Stomach (tissue), 4 donors: Measurements from ENCODE around the gene KLK11.

ENCODE experiments used
- EP300 ChIP-seq: sonication (generic); formaldehyde crosslinking; IDR thresholded peaks from one replicate; pipeline ENCODE4 v1.6.1; 2017; ENCODE audit warnings: antibody characterized with exemption
- POLR2A ChIP-seq, 4 donors: fragments of 450-650 bp; IDR thresholded peaks; one replicate each; pipeline ENCODE4 v1.6.1; 2016; ENCODE audit warnings: antibody characterized with exemption in 4 of 4, control low read depth in 2 of 4, mild to moderate bottlenecking in 1 of 4, moderate library complexity in 1 of 4
- TF ChIP-seq, protein P1 (sequence below), 7 experiments: fragments of 450-650 bp in 4 of 7; fragments of 200-600 bp in 3 of 7; sonication (generic) in 3 of 7; IDR thresholded peaks; one replicate each; pipeline ENCODE4 v1.5.1; 2016 to 2019; ENCODE audit warnings: antibody characterized with exemption in 7 of 7, control low read depth in 2 of 7, mild to moderate bottlenecking in 1 of 7

DNA sequence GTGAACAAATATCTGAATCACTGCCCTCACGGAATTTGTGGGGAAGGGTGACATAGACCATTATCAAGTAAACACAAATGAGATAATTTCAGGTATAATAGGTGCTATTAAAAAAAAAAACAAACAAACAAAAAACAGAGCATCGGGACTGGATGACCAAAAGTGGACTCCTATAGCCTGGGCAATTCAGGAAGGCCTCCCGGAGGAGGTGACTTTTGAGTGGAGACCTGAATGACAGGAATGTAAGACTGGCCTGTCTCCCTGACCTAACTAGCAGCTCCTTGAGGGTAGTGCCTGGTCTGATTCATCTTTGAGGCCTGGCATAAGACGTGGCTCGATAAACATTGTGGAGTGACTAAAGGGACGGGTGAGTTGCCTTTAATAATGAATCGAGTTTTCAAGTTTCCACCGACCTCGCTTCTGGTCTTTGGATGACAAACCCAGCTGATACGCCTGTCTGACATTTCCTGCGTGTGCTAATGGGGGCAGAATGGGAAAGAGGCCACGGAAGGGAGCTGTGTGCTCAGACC is 13.7 kb downstream of the KLK11 start:
- no peak for TF ChIP-seq POLR2A (IDR thresholded peaks at IDR 0.05)
- no peak for TF ChIP-seq EP300
- TF ChIP-seq, protein P1, sequence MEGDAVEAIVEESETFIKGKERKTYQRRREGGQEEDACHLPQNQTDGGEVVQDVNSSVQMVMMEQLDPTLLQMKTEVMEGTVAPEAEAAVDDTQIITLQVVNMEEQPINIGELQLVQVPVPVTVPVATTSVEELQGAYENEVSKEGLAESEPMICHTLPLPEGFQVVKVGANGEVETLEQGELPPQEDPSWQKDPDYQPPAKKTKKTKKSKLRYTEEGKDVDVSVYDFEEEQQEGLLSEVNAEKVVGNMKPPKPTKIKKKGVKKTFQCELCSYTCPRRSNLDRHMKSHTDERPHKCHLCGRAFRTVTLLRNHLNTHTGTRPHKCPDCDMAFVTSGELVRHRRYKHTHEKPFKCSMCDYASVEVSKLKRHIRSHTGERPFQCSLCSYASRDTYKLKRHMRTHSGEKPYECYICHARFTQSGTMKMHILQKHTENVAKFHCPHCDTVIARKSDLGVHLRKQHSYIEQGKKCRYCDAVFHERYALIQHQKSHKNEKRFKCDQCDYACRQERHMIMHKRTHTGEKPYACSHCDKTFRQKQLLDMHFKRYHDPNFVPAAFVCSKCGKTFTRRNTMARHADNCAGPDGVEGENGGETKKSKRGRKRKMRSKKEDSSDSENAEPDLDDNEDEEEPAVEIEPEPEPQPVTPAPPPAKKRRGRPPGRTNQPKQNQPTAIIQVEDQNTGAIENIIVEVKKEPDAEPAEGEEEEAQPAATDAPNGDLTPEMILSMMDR (IDR thresholded peaks at IDR 0.05): no peak
